Posterior vena cava (tissue), 2 donors: ENCODE data around the gene OR11H12. TPM values are rescaled to one million over a fixed set of nuclear protein-coding genes. Genes with fewer than 3 reads are reported as not detected.
"Not testable (repeated sequence)": the region's sequence is repeated elsewhere in the genome, so short reads cannot be mapped to it uniquely, and the experiment has no call there.

ENCODE experiments used
- DNase-seq: peaks from one replicate; pipeline ENCODE4 v3.0.0-alpha.2; 2020; ENCODE audit warnings: low spot score
- intact Hi-C, 2 donors: fragments of 100-400 bp; cut with DNase I; formaldehyde crosslinking; loops; one replicate each; pipeline versions ENCODE4 v1.14.1 to v1.14.2; 2022 to 2023
- long read RNA-seq, 2 donors: library from polyadenylated mRNA; unstranded; transcript quantifications; one replicate each; pipeline ENCODE4 v2.0.0, GENCODE V29; 2020 to 2021
- total RNA-seq, 2 donors: library from RNA; stranded (reverse); fragmentation: NEBNext Ultra II Directional; extraction: Animal tissue kit (Norgen Biotek cat#: 25700); gene quantifications; one replicate each; pipeline ENCODE4 v1.2.1, GENCODE V29; 2021
- donor health status: DM: yes; HTN: yes; CAD: no.
- donor health status: DM: yes; HTN: yes; CAD: no.

Gene OR11H12
- not detected for total RNA-seq
- long read RNA-seq, donor 1 = 0 reads
- long read RNA-seq, donor 2 = 0 reads

DNA sequence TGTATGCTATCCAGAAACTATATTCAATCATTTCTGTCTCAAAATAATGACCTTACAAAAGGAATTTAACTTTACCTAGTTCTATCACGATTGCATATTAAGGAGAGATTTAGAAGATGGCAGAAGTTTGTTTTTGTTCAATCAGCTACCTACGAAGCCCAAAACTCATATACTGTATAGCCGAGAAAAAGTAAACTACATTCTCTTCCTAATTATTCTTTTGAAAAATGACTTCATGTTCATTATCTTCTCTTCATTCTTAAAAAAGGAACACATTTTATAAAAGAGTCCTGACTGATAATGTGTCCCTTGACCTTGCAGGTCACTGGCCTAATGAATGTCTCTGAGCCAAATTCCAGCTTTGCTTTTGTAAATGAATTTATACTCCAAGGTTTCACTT, at the start of gene OR11H12:
OR11H12 (plus strand) TSS at position 301 of the 400 bp plus-strand sequence; CDS start at position 301, 0 bp downstream.
- DNase-seq, intact Hi-C loops: not testable (repeated sequence)

- DNase-seq, intact Hi-C loops: not testable (repeated sequence)
Observed at GRCh38 chr14:18582908-18583307, 18.0 kb upstream of the OR11H12 start.

GRCh38 chr14:18626610-18627213, 25.8 kb downstream of the OR11H12 start:
- DNase-seq, intact Hi-C loops: not testable (repeated sequence)

DNA sequence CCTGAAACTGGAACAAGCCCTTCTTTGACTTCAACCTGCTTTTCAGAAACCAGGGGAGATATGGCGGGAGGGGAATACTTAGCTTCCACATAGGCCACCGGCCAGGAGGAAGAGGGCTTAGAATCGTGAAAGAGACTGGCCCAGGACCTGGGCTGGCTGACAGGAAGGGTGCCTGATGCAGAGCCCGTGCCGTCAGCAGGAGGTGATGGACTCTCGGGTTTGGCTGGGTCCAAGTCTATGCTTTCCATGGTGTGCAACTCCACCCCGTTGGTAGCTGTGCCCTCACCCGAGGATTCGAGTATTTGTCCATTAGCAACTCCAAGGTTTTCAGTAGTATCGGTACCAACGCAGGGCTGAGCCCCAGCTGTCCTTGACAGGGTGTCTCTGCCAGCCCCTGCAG, 35.1 kb downstream of the OR11H12 start:
- intact Hi-C loops, DNase-seq: not testable (repeated sequence)

- DNase-seq, intact Hi-C loops: not testable (repeated sequence)
Observed at GRCh38 chr14:18638032-18638431, 37.1 kb downstream of the OR11H12 start.

GRCh38 chr14:18638785-18639184, 37.9 kb downstream of the OR11H12 start:
- intact Hi-C loops = not testable (repeated sequence)

GRCh38 chr14:18646075-18646730, 45.3 kb downstream of the OR11H12 start:
- intact Hi-C loops, DNase-seq: not testable (repeated sequence)

More at GRCh38 chr14:18638785-18639184, 37.9 kb downstream of the OR11H12 start:
- not testable (repeated sequence) for DNase-seq
